Neural cell (in vitro differentiated cells): ENCODE measurements around the gene RNU6-8. TPM values are rescaled to one million over a fixed set of nuclear protein-coding genes. Genes with fewer than 3 reads are reported as not detected.

ENCODE experiments used
- H2AFZ ChIP-seq: fragments of 200-600, 300-800 bp; sonication (generic), shearing (Covaris generic); 2 replicates; pipeline ENCODE4 v1.6.0; 2014; ENCODE audit warnings: low read depth, mild to moderate bottlenecking, antibody characterized with exemption, low read length, moderate library complexity
- H3F3A ChIP-seq: fragments of 200-600 bp; shearing (Covaris generic); 2 replicates; pipeline ENCODE4 v1.6.1; 2016; ENCODE audit warnings: mild to moderate bottlenecking, moderate library complexity, mixed read lengths, antibody characterized with exemption, low read length; ENCODE audit not compliant: insufficient read depth, poor library complexity, severe bottlenecking
- H3K27ac ChIP-seq: fragments of 200-600, 300-800 bp; sonication (generic), shearing (Covaris generic); 2 replicates; pipeline ENCODE4 v1.5.1; 2014; ENCODE audit warnings: mild to moderate bottlenecking, low read length, moderate library complexity
- H3K27me3 ChIP-seq: fragments of 300-800, 200-600 bp; sonication (generic), shearing (Covaris generic); 2 replicates; pipeline ENCODE4 v1.6.0; 2014; ENCODE audit warnings: mild to moderate bottlenecking, low read depth, low read length, moderate library complexity; ENCODE audit not compliant: insufficient read depth
- H3K36me3 ChIP-seq: fragments of 300-800, 200-600 bp; sonication (generic), shearing (Covaris generic); 2 replicates; pipeline ENCODE4 v1.5.1; 2014; ENCODE audit warnings: mild to moderate bottlenecking, antibody characterized with exemption, low read length, moderate library complexity; ENCODE audit not compliant: insufficient read depth
- H3K4me2 ChIP-seq: fragments of 300-800, 200-600 bp; sonication (generic), shearing (Covaris generic); 2 replicates; pipeline ENCODE4 v1.6.0; 2014; ENCODE audit warnings: mild to moderate bottlenecking, low read length
- H3K4me3 ChIP-seq: fragments of 300-800, 200-600 bp; sonication (generic), shearing (Covaris generic); 2 replicates; pipeline ENCODE4 v1.5.1; 2014; ENCODE audit warnings: mild to moderate bottlenecking, low read length, moderate library complexity
- H3K79me2 ChIP-seq: fragments of 200-600 bp; shearing (Covaris generic); replicated peaks from 2 replicates; pipeline ENCODE4 v1.6.0; 2014; ENCODE audit warnings: mild to moderate bottlenecking, low read length, moderate library complexity; ENCODE audit not compliant: insufficient read depth
- H3K9ac ChIP-seq: fragments of 300-800, 200-600 bp; sonication (generic), shearing (Covaris generic); 2 replicates; pipeline ENCODE4 v1.6.1; 2016; ENCODE audit warnings: mild to moderate bottlenecking, low read length, mixed read lengths
- H3K9me2 ChIP-seq: fragments of 200-600 bp; shearing (Covaris generic); 2 replicates; pipeline ENCODE4 v1.6.1; 2016; ENCODE audit warnings: mild to moderate bottlenecking, low read length, mixed read lengths; ENCODE audit not compliant: insufficient read depth
- H3K9me3 ChIP-seq: fragments of 200-600, 300-800 bp; sonication (generic), shearing (Covaris generic); 2 replicates; pipeline ENCODE4 v1.6.1; 2016; ENCODE audit warnings: mild to moderate bottlenecking, mixed run types, low read length, moderate library complexity, mixed read lengths
- H4K20me1 ChIP-seq: fragments of 200-600 bp; shearing (Covaris generic); 2 replicates; pipeline ENCODE4 v1.6.1; 2016; ENCODE audit warnings: mild to moderate bottlenecking, mixed run types; ENCODE audit not compliant: insufficient read depth
- EP300 ChIP-seq: fragments of 450-650 bp; conservative IDR thresholded peaks from 2 replicates; pipeline ENCODE4 v1.6.1; 2014; ENCODE audit warnings: antibody characterized with exemption, mild to moderate bottlenecking, moderate library complexity; ENCODE audit not compliant: poor library complexity, severe bottlenecking
- EZH2 ChIP-seq: fragments of 200-600, 300-800 bp; shearing (Covaris generic), sonication (generic); IDR thresholded peaks from 2 replicates; pipeline ENCODE4 v1.6.1; 2014; ENCODE audit warnings: antibody characterized with exemption, low read length, borderline replicate concordance, mild to moderate bottlenecking; ENCODE audit not compliant: insufficient read depth, poor library complexity, severe bottlenecking
- MXI1 ChIP-seq: fragments of 450-650 bp; conservative IDR thresholded peaks from 2 replicates; pipeline ENCODE4 v1.6.1; 2014; ENCODE audit warnings: antibody characterized with exemption, mild to moderate bottlenecking; ENCODE audit not compliant: poor library complexity, severe bottlenecking
- POLR2AphosphoS5 ChIP-seq: IDR thresholded peaks from 2 replicates; pipeline ENCODE4 v1.6.1; 2012
- RAD21 ChIP-seq: fragments of 450-650 bp; conservative IDR thresholded peaks from 2 replicates; pipeline ENCODE4 v1.6.1; 2014; ENCODE audit warnings: antibody characterized with exemption, mild to moderate bottlenecking, moderate library complexity
- REST ChIP-seq: IDR thresholded peaks from 2 replicates; pipeline ENCODE4 v1.6.1; 2012; ENCODE audit warnings: borderline replicate concordance
- SMC3 ChIP-seq: fragments of 450-650 bp; conservative IDR thresholded peaks from 2 replicates; pipeline ENCODE4 v1.6.1; 2014; ENCODE audit warnings: antibody characterized with exemption, mild to moderate bottlenecking, moderate library complexity; ENCODE audit not compliant: poor library complexity
- TAF1 ChIP-seq: IDR thresholded peaks from 2 replicates; pipeline ENCODE4 v1.6.1; 2012; ENCODE audit warnings: low read depth
- polyA plus RNA-seq: library from polyadenylated mRNA; depleted of rRNA; stranded (reverse); fragments of >200 nt; gene quantifications from 2 replicates; pipeline ENCODE4 v1.2.3, GENCODE V29; 2014
- TF ChIP-seq, protein P1 (sequence below): fragments of 450-650 bp; IDR thresholded peaks from 2 replicates; pipeline ENCODE4 v1.5.1; 2014; ENCODE audit warnings: antibody characterized with exemption, mild to moderate bottlenecking, moderate library complexity; ENCODE audit not compliant: poor library complexity, severe bottlenecking

Gene RNU6-8
- polyA plus RNA-seq, 1 donor from 2014 or later, result not detected

GRCh38 chr14:32230181-32230580, 27.1 kb upstream of the RNU6-8 start:
- no peaks in the 10 kb centered on the region for H3K27me3 ChIP-seq
- H3K27ac ChIP-seq, result no peak overlapping the region
- H4K20me1 ChIP-seq, result no peaks in the 10 kb centered on the region
- H3K36me3 ChIP-seq, result no peaks in the 10 kb centered on the region
- H2AFZ ChIP-seq, result no peak overlapping the region
- no peaks in the 10 kb centered on the region for H3K9me3 ChIP-seq
- no peaks in the 10 kb centered on the region for H3F3A ChIP-seq
- H3K4me3 ChIP-seq, result no peak overlapping the region
- TF ChIP-seq, protein P1, sequence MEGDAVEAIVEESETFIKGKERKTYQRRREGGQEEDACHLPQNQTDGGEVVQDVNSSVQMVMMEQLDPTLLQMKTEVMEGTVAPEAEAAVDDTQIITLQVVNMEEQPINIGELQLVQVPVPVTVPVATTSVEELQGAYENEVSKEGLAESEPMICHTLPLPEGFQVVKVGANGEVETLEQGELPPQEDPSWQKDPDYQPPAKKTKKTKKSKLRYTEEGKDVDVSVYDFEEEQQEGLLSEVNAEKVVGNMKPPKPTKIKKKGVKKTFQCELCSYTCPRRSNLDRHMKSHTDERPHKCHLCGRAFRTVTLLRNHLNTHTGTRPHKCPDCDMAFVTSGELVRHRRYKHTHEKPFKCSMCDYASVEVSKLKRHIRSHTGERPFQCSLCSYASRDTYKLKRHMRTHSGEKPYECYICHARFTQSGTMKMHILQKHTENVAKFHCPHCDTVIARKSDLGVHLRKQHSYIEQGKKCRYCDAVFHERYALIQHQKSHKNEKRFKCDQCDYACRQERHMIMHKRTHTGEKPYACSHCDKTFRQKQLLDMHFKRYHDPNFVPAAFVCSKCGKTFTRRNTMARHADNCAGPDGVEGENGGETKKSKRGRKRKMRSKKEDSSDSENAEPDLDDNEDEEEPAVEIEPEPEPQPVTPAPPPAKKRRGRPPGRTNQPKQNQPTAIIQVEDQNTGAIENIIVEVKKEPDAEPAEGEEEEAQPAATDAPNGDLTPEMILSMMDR, result no peak
- no peak for TF ChIP-seq EP300
- no peak for TF ChIP-seq TAF1
- no peak for TF ChIP-seq EZH2
- TF ChIP-seq RAD21, result no peak
- no peak for TF ChIP-seq REST
- TF ChIP-seq SMC3, result no peak
- no peak for TF ChIP-seq MXI1
- TF ChIP-seq POLR2AphosphoS5, result no peak
- H3K79me2 ChIP-seq, result no peaks in the 10 kb centered on the region
- no peaks in the 10 kb centered on the region for H3K9me2 ChIP-seq
- H3K9ac ChIP-seq, result no peak overlapping the region
- no peak overlapping the region for H3K4me2 ChIP-seq

DNA sequence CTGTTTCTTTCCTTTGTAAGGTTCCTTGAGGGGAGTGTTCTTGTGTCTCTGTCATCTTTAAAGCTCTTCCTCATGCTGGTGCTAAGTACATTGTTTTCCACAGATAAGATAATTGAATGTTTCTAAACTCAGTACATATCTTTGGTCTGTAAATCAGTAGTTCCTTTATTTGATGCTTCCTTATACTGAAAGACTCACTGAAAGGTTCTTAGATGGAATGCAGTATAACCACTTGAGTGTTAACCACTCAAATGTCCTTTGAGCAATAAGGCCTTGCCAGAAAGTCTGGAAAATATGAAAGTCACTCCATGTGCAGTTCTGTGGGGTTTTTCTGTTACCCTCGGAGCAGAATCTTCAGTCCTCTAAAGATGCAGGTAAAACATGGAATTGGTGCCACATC, 23.0 kb upstream of the RNU6-8 start:
- no peak overlapping the region for H3K4me3 ChIP-seq
- no peak overlapping the region for H3K27ac ChIP-seq

More for the DNA sequence above, 23.0 kb upstream of the RNU6-8 start:
- TF ChIP-seq EZH2, result no peak
- TF ChIP-seq EP300, result no peak
- no peaks in the 10 kb centered on the region for H3K36me3 ChIP-seq
- H3K9ac ChIP-seq, result no peak overlapping the region
- no peak overlapping the region for H2AFZ ChIP-seq
- H3K79me2 ChIP-seq, result no peaks in the 10 kb centered on the region
- H3K4me2 ChIP-seq, result no peak overlapping the region
- H3K9me3 ChIP-seq, result no peaks in the 10 kb centered on the region
- no peaks in the 10 kb centered on the region for H4K20me1 ChIP-seq
- no peaks in the 10 kb centered on the region for H3F3A ChIP-seq
- no peaks in the 10 kb centered on the region for H3K27me3 ChIP-seq
- no peaks in the 10 kb centered on the region for H3K9me2 ChIP-seq
